Fibroblast of mammary gland (primary cell): Measurements from ENCODE around the gene FSIP1.

Experiments used
- DNase-seq: peaks from one replicate; pipeline ENCODE4 v3.0.0-alpha.2; 2010; ENCODE audit warnings: low read depth
- H3K4me3 ChIP-seq: 2 replicates; pipeline ENCODE4 v1.5.1; 2011; ENCODE audit warnings: low read depth, mild to moderate bottlenecking, low read length, moderate library complexity; ENCODE audit not compliant: control insufficient read depth
- CTCF ChIP-seq: conservative IDR thresholded peaks from 2 replicates; pipeline ENCODE4 v1.5.1; 2011; ENCODE audit warnings: low read depth, low read length, inconsistent platforms; ENCODE audit not compliant: control insufficient read depth, insufficient read depth

The FSIP1 gene

GRCh38 chr15:39587731-39588530 lies 194.7 kb downstream of the FSIP1 start:
- no peak overlapping the region for H3K4me3 ChIP-seq
- peak; percentile 20 for DNase-seq
- no peak for TF ChIP-seq CTCF

- H3K4me3 ChIP-seq: no peak overlapping the region
- TF ChIP-seq CTCF: no peak
- DNase-seq: peak; percentile 17
These were observed 195.4 kb downstream of the FSIP1 start for GRCh38 chr15:39587096-39587721.

- DNase-seq: peak; percentile 94
These were observed 196.1 kb downstream of the FSIP1 start for GRCh38 chr15:39586387-39587095.

GRCh38 chr15:39585871-39586301 lies 196.8 kb downstream of the FSIP1 start:
- no peak overlapping the region for H3K4me3 ChIP-seq
- no peak for TF ChIP-seq CTCF
- DNase-seq: no peak

More at GRCh38 chr15:39586387-39587095, 196.1 kb downstream of the FSIP1 start:
- TF ChIP-seq CTCF: no peak
- no peak overlapping the region for H3K4me3 ChIP-seq

GRCh38 chr15:39585389-39585841 lies 197.2 kb downstream of the FSIP1 start:
- TF ChIP-seq CTCF: no peak

GRCh38 chr15:39584662-39585388 lies 197.8 kb downstream of the FSIP1 start:
- peak overlapping the region; percentile 85 for H3K4me3 ChIP-seq

More at GRCh38 chr15:39585389-39585841, 197.2 kb downstream of the FSIP1 start:
- no peak overlapping the region for H3K4me3 ChIP-seq
- peak; percentile 21 for DNase-seq

More at GRCh38 chr15:39584662-39585388, 197.8 kb downstream of the FSIP1 start:
- DNase-seq: no peak
- TF ChIP-seq CTCF: no peak
